DND-41 (cell line): ENCODE measurements around the gene FKBP8.
"Not testable (repeated sequence)": the region's sequence is repeated elsewhere in the genome, so short reads cannot be mapped to it uniquely, and the experiment has no call there.

Experiments
- ATAC-seq: fragments of 200-7000 bp; cut with Tn5 transposase; 3 replicates; pipeline ENCODE4 v1.9.1; 2021; ENCODE audit warnings: low read depth; ENCODE audit not compliant: insufficient read depth
- DNase-seq: peaks from one replicate; pipeline ENCODE4 v3.0.0-alpha.2; 2020
- H2AFZ ChIP-seq: 2 replicates; pipeline ENCODE4 v1.6.0; 2012; ENCODE audit warnings: low read depth, low read length
- H3K27ac ChIP-seq: 2 replicates; pipeline ENCODE4 v1.5.1; 2012; ENCODE audit warnings: low read length, inconsistent platforms
- H3K27me3 ChIP-seq: fragments of 200-600 bp; sonication (generic); 2 replicates; pipeline ENCODE4 v1.6.0; 2012; ENCODE audit warnings: low read length, mild to moderate bottlenecking, inconsistent platforms; ENCODE audit not compliant: insufficient read depth, poor library complexity
- H3K36me3 ChIP-seq: 2 replicates; pipeline ENCODE4 v1.5.1; 2012; ENCODE audit warnings: low read length, inconsistent platforms; ENCODE audit not compliant: insufficient read depth
- H3K4me1 ChIP-seq: 2 replicates; pipeline ENCODE4 v1.5.1; 2012; ENCODE audit warnings: mild to moderate bottlenecking, low read length; ENCODE audit not compliant: insufficient read depth
- H3K4me2 ChIP-seq: 2 replicates; pipeline ENCODE4 v1.6.0; 2012; ENCODE audit warnings: mild to moderate bottlenecking, moderate library complexity, low read length, inconsistent platforms; ENCODE audit not compliant: insufficient read depth
- H3K4me3 ChIP-seq, 2 experiments: fragments of 200-600 bp in 1 of 2; shearing (Covaris generic) in 1 of 2; 2 replicates each; pipeline ENCODE4 v1.5.1; 2012 to 2016; ENCODE audit warnings: inconsistent platforms in 2 of 2, low read length in 2 of 2, mild to moderate bottlenecking in 2 of 2, low read depth in 1 of 2, moderate library complexity in 1 of 2
- H3K79me2 ChIP-seq: 2 replicates; pipeline ENCODE4 v1.6.0; 2012; ENCODE audit warnings: low read length, inconsistent platforms; ENCODE audit not compliant: insufficient read depth
- H3K9ac ChIP-seq: 2 replicates; pipeline ENCODE4 v1.6.0; 2012; ENCODE audit warnings: low read depth, mild to moderate bottlenecking, inconsistent platforms, low read length, moderate library complexity
- H3K9me3 ChIP-seq: 2 replicates; pipeline ENCODE4 v1.5.1; 2012; ENCODE audit warnings: low read length, moderate library complexity, mild to moderate bottlenecking, inconsistent platforms; ENCODE audit not compliant: insufficient read depth, severe bottlenecking
- H4K20me1 ChIP-seq: 2 replicates; pipeline ENCODE4 v1.6.0; 2012; ENCODE audit warnings: low read length; ENCODE audit not compliant: insufficient read depth
- EZH2 ChIP-seq: IDR thresholded peaks from 3 replicates; pipeline ENCODE4 v1.6.1; 2012; ENCODE audit warnings: borderline replicate concordance, low read depth, mild to moderate bottlenecking, moderate library complexity, low read length, inconsistent platforms; ENCODE audit not compliant: severe bottlenecking
- TF ChIP-seq, protein P1 (sequence below): IDR thresholded peaks from 2 replicates; pipeline ENCODE4 v1.5.1; 2012; ENCODE audit warnings: borderline replicate concordance, low read length, moderate library complexity, mild to moderate bottlenecking; ENCODE audit not compliant: poor library complexity, severe bottlenecking; ENCODE audit errors: extremely low read depth

The FKBP8 gene

DNA sequence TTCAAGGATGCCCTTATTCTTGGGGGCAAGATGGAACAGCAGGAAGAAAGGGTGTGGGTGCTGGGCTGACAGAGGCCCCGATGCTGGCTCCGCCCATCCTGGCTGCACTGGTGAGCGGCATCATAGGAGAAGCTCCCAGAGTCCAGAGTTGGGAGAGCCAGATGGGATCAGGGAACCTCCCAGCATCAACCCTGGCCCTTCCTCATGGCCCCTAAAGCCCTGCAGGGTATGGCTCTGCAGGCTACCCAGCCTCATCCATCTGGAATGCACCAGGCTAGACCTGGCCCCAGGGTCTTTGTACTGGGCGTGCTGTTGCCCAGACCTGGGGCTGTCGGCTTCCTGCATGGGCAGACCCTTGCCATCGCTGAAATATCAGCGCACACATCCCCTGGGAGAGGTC is 13.6 kb downstream of the FKBP8 start:
- no peaks in the 10 kb centered on the region for H3K9me3 ChIP-seq
- H2AFZ ChIP-seq = no peak overlapping the region
- no peak overlapping the region for H3K27ac ChIP-seq
- H3K9ac ChIP-seq = no peak overlapping the region
- TF ChIP-seq, protein P1, sequence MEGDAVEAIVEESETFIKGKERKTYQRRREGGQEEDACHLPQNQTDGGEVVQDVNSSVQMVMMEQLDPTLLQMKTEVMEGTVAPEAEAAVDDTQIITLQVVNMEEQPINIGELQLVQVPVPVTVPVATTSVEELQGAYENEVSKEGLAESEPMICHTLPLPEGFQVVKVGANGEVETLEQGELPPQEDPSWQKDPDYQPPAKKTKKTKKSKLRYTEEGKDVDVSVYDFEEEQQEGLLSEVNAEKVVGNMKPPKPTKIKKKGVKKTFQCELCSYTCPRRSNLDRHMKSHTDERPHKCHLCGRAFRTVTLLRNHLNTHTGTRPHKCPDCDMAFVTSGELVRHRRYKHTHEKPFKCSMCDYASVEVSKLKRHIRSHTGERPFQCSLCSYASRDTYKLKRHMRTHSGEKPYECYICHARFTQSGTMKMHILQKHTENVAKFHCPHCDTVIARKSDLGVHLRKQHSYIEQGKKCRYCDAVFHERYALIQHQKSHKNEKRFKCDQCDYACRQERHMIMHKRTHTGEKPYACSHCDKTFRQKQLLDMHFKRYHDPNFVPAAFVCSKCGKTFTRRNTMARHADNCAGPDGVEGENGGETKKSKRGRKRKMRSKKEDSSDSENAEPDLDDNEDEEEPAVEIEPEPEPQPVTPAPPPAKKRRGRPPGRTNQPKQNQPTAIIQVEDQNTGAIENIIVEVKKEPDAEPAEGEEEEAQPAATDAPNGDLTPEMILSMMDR = no peak
- TF ChIP-seq EZH2 = no peak
- ATAC-seq (peak; percentile 23; the same call in 2 of the 3 replicates), DNase-seq (no peak)
- no peaks in the 10 kb centered on the region for H3K79me2 ChIP-seq
- H3K4me2 ChIP-seq = no peak overlapping the region
- H3K36me3 ChIP-seq = peaks cover 23% of the 10 kb centered on the region
- H3K4me1 ChIP-seq = no peaks in the 10 kb centered on the region
- no peak overlapping the region for H3K4me3 ChIP-seq
- 0 out of 2 replicates have a peak, but pooled peaks cover 3% of the 10 kb centered on the region for H4K20me1 ChIP-seq
- no peaks in the 10 kb centered on the region for H3K27me3 ChIP-seq

DNA sequence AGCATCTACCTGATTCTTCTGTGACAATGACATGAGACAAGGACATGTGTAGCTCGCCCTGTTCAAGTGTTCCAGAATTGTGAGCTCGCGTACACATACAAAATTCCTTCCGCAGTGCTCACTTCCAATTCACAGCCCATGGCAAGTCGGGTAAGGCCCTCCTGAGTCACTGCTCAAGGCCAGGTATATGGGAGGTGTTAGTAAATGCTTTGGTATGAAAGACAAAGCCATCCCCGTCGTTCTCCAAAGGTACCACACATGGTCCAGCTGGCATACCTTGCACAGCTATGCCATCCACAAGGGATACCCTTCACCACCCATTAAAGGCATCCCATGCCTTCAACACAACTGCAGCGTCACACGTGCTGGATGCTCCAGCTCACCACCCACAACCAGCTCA is 17.1 kb downstream of the FKBP8 start:
- Histone ChIP-seq H3K4me2 (no peak overlapping the region), H3K9me3 (no peaks in the 10 kb centered on the region), H3K79me2 (peaks cover 5% of the 10 kb centered on the region), H4K20me1 (no peaks in the 10 kb centered on the region), H3K4me1 (peaks cover 8% of the 10 kb centered on the region), H3K36me3 (peaks cover 2% of the 10 kb centered on the region), H2AFZ (no peak overlapping the region), H3K4me3 (no peak overlapping the region), H3K27me3 (no peaks in the 10 kb centered on the region), H3K9ac (no peak overlapping the region), H3K27ac (no peak overlapping the region)
- no peak for TF ChIP-seq EZH2
- TF ChIP-seq, protein P1 = no peak
- ATAC-seq (no peak), DNase-seq (no peak)

DNA sequence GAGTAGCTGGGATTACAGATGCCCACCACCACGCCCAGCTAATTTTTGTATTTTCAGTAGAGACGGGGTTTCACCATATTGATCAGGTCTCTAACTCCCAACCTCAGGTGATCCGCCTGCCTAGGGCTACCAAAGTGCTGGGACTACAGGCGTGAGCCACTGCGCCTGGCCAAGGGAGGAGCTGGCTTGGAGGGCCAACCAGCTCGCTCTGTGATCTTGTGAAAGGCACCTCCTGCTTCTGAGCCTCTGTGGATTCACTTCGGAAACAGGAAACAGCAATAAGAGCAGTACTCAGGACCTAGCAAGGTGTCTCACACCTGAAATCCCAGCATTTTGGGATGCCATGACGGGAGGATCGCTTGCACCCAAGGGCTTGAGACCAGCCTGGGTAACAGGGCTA is 19.5 kb downstream of the FKBP8 start:
- no peak overlapping the region for H3K27ac ChIP-seq
- no peak overlapping the region for H3K4me2 ChIP-seq
- H3K79me2 ChIP-seq = peaks cover 30% of the 10 kb centered on the region
- H3K36me3 ChIP-seq = no peaks in the 10 kb centered on the region; the same call in 1 of the 2 replicates
- peaks cover 24% of the 10 kb centered on the region for H3K4me1 ChIP-seq
- no peak overlapping the region for H2AFZ ChIP-seq
- H3K27me3 ChIP-seq = no peaks in the 10 kb centered on the region
- H3K9me3 ChIP-seq = no peaks in the 10 kb centered on the region
- ATAC-seq (no peak), DNase-seq (no peak)
- TF ChIP-seq EZH2 = no peak
- TF ChIP-seq, protein P1 = no peak
- H4K20me1 ChIP-seq = peaks cover 12% of the 10 kb centered on the region
- no peak overlapping the region for H3K4me3 ChIP-seq
- H3K9ac ChIP-seq = no peak overlapping the region

DNA sequence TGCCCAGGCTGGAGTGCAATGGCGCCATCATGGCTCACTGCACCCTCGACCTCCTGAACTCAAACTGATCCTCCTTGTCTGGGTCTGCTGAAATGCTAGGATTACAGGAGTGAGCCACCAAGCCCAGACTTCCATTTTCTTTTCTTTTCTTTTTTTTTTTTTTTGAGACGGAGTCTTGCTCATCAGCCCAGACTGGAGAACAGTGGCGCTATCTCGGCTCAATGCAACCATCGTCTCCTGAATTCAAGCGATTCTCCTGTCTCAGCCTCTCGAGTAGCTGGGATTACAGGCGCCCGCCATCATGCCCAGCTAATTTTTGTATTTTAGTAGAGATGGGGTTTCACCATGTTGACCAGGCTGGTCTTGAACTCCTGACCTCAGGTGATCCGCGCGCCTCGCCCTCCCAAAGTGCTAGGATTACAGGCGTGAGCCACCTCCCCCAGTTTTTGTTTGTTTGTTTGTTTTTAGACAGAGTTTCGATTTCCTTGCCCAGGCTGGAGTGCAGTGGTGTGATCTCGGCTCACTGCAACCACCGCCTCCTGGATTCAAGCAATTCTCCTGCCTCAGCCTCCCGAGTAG is 20.4 kb downstream of the FKBP8 start:
- not testable (repeated sequence) for H3K9me3 ChIP-seq, H3K27me3 ChIP-seq, DNase-seq, ATAC-seq, H3K36me3 ChIP-seq
- peak overlapping the region; percentile 75 for H2AFZ ChIP-seq
- H3K27ac ChIP-seq = peak overlapping the region; percentile 69
- peak overlapping the region in 1 of 2 experiments; percentile 53; a peak in 2 of 4 replicates for H3K4me3 ChIP-seq
- peaks cover 39% of the 10 kb centered on the region for H3K79me2 ChIP-seq
- peak overlapping the region; percentile 41 for H3K9ac ChIP-seq
- peaks cover 24% of the 10 kb centered on the region for H3K4me1 ChIP-seq
- H3K4me2 ChIP-seq = peak overlapping the region; percentile 63
- peaks cover 16% of the 10 kb centered on the region for H4K20me1 ChIP-seq
